ENCODE results near the gene TSPAN1.

- no peak for TF ChIP-seq REST (IDR thresholded peaks at IDR 0.05; ENCODE audit: insufficient read depth in 1 of 2, low read depth in 2 of 2, low read length in 1 of 2)
- TF ChIP-seq POLR2AphosphoS5 (IDR thresholded peaks at IDR 0.05; ENCODE audit: low read depth, low read length): no peak
- no peak for TF ChIP-seq CTCF (IDR thresholded peaks at IDR 0.05)
- no peak for TF ChIP-seq SIN3A (IDR thresholded peaks at IDR 0.05; ENCODE audit: borderline replicate concordance, insufficient read depth, low read depth, low read length)
Observed at GRCh38 chr1:46221749-46222148, 46.9 kb downstream of the TSPAN1 start.
